Mesodermal cell (in vitro differentiated cells): ENCODE measurements around the gene WBP1L.
"Not testable (repeated sequence)": the region's sequence is repeated elsewhere in the genome, so short reads cannot be mapped to it uniquely, and the experiment has no call there.

Experiments
- H3K27ac ChIP-seq: 2 replicates; pipeline ENCODE4 v1.7.0; 2013; ENCODE audit warnings: mild to moderate bottlenecking, low read depth, low read length, moderate library complexity; ENCODE audit not compliant: severe bottlenecking
- H3K36me3 ChIP-seq: 2 replicates; pipeline ENCODE4 v1.7.1; 2013; ENCODE audit warnings: mild to moderate bottlenecking, low read length, moderate library complexity; ENCODE audit not compliant: control insufficient read depth, insufficient read depth
- H3K4me1 ChIP-seq: one replicate; pipeline ENCODE4 v1.7.1; 2013; ENCODE audit warnings: mild to moderate bottlenecking, low read length; ENCODE audit not compliant: insufficient read depth, control insufficient read depth, poor library complexity, severe bottlenecking
- H3K4me3 ChIP-seq: 2 replicates; pipeline ENCODE4 v1.7.0; 2013; ENCODE audit warnings: low read length, control low read depth, mild to moderate bottlenecking; ENCODE audit not compliant: insufficient read depth, poor library complexity, severe bottlenecking; ENCODE audit errors: extremely low read depth
- H3K9me3 ChIP-seq: 2 replicates; pipeline ENCODE4 v1.7.1; 2013; ENCODE audit warnings: mild to moderate bottlenecking, low read length, moderate library complexity; ENCODE audit not compliant: control insufficient read depth
- WGBS, 2 experiments: methylation state at CpG; one replicate each; pipeline ENCODE4 v1.1.5; 2013; ENCODE audit warnings: missing lambda C conversion rate in 2 of 2; ENCODE audit not compliant: insufficient coverage in 2 of 2; 5-methylcytosine and 5-hydroxymethylcytosine counted together

The WBP1L gene

DNA sequence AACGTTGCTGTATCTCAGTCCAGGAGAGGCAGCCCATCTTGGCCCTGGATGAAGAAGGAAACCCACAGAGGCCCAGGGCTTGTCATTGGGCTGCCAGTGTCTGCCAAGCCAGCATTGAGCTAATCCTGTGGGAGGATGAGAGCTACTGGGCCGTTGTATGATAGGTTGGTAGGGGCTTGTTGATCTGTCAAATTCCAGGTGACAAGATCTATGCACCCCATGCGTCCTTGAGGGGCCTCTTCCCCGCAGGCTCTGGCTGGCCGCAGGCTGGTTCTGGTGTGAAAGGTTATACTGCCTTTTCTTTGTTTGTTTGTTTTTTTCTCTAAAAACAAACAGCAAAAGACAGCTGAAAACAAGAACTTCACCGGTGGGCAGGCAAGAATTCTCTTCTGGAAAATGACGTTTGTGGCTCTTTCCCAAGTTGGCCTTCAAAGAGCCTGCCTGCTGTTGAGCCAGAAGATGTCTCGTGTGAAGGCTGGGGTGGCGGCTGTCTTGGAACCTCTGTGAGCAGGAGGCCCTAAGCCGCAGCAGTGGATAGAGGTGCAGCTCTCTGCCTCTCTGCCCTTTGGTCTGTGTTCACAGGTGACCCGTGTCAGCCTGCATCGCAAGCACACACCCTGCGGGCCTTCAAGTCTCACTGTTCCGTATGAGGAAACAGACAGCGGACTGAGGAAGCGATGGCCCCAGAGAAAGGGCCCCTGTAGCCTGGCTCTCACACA lies 70.1 kb downstream of the WBP1L start:
- H3K27ac ChIP-seq = no peak overlapping the region
- peaks cover 30% of the 10 kb centered on the region for H3K4me1 ChIP-seq
- H3K36me3 ChIP-seq = peaks cover 55% of the 10 kb centered on the region
- H3K4me3 ChIP-seq = no peak overlapping the region
- 80 to 92% methylated on average over 8 to 11 of the region's 16 CpGs for WGBS, 2 experiments
- no peaks in the 10 kb centered on the region for H3K9me3 ChIP-seq

DNA sequence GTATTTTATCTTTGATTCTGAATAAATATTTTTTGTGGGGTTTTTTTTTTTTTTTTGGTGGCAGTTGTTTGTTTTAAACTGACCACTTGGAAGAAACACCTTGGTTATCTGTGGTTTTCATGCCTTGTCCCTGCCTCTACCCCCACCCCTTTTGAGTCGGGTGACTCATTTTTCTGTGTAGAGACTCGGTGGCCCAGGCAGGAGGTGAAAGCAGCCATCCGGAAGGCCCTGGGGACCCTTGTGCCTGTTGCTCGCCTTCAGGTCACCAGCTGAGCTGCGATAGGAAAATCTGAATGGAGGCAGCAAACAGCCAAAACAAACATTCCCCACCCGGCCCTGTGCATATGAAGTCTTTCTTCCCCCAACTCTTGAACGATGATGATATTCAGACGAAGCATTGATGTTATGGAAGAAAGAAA lies 70.7 kb downstream of the WBP1L start:
- H3K4me1 ChIP-seq = peaks cover 30% of the 10 kb centered on the region
- no peaks in the 10 kb centered on the region for H3K9me3 ChIP-seq
- peaks cover 54% of the 10 kb centered on the region for H3K36me3 ChIP-seq
- WGBS, 2 experiments = 57 to 61% methylated on average over 2 to 3 of the region's 8 CpGs
- H3K4me3 ChIP-seq = no peak overlapping the region
- H3K27ac ChIP-seq = peak overlapping the region; percentile 23

DNA sequence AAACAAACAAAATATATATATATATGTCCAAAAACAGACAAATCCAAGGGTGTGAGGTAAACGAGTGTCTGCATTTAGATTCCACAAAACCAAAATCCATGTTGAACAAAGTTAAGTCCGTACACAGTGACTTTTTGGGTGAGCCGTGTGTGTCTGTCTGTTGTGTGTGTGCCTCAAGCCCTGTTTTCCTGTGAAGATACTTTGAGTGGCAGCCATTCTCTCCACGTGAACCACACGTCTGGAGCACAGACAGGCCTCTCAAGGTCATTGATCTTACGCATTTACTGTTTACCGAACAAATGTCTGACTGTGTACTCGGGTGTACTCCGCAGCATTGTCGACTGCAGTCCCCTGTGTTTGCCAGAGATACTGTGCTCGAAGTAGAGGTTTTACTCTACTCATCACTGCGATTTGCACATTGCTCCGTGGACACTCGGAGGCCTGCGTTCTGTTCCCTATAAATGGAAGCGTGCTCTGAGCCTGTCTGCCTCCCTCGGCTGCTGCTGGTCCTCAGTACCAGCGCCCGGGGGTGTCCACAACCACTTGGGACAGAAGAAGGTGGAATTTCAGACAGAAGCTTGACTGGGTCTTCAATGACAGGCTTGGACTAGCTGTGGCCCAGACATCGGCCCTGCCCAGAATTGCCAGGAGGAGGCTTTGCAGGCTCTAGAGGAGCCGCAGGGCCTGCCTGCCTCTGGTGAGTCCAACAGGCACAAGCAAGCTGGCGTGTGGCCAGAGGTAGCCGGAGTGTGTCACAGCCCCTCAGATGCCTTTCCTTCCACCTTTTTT lies 71.3 kb downstream of the WBP1L start:
- peak overlapping the region; percentile 23 for H3K27ac ChIP-seq
- 94 to 95% methylated on average over 20 to 21 of the region's 23 CpGs for WGBS, 2 experiments
- peaks cover 30% of the 10 kb centered on the region for H3K4me1 ChIP-seq
- H3K4me3 ChIP-seq = no peak overlapping the region
- H3K9me3 ChIP-seq = no peaks in the 10 kb centered on the region
- H3K36me3 ChIP-seq = peaks cover 48% of the 10 kb centered on the region

DNA sequence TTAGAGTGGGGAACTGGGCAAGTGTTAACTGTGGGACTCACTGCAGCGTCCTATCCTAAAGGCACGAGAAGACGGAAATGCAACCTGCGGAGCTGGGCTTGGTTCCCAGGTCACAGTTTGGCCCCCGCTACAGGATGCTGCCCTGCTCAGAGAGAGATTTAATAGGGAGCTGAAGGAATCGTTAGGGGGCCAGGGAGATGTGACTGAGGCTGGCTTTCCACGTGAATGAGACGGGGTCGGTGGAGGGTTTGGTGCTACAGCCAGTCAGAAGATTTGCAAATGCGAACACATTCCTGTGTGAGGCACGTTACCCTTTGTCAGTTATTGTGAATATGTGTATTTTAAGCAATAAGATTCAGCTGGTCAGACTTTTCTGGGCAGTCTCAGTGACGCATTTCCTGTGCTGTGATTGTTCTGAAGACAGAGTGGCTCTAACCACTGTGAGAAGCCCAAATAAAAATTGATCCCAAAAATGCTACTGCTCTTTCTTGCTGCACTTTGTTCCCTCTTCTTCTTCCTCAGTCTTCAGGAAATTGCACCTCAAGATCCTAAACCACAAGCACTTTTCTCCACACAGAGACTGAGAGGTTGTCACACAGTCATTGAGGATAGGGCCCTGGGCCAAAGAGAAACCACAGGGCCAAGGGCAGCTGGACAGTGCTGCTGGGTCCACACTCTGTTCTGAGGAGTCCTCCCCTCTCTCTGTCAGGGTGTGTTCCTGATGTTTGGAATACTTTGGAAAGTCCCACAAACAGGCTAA lies 72.2 kb downstream of the WBP1L start:
- H3K27ac ChIP-seq = peak overlapping the region; percentile 57

DNA sequence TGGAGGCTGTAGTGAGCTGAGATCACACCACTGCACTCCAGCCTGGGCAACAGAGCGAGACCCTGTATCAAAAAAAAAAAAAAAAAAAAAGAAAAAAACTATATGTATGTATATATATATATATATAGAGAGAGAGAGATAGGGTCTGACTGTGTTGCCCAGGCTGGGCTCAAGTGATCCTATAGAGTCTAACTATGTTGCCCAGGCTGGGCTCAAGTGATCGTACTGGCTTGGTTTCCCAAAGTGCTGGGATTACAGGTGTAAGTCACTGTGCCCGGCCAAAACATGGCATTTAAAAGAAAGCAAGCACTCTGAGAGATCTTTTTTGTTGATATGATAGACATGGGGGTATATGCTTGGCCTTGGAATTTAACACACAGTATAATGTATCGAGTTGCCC lies 73.4 kb downstream of the WBP1L start:
- 96 to 100% methylated on average over 1 to 3 of the region's 4 CpGs for WGBS, 2 experiments
- H3K4me3 ChIP-seq = no peak overlapping the region
- peaks cover 30% of the 10 kb centered on the region for H3K36me3 ChIP-seq
- H3K27ac ChIP-seq = no peak overlapping the region
- H3K4me1 ChIP-seq = peaks cover 30% of the 10 kb centered on the region
- no peaks in the 10 kb centered on the region for H3K9me3 ChIP-seq

More for the DNA sequence above, 72.2 kb downstream of the WBP1L start:
- WGBS, 2 experiments = 68 to 83% methylated on average over 11 to 12 of the region's 12 CpGs
- Histone ChIP-seq H3K4me3 (no peak overlapping the region), H3K4me1 (peaks cover 30% of the 10 kb centered on the region), H3K9me3 (no peaks in the 10 kb centered on the region), H3K36me3 (peaks cover 42% of the 10 kb centered on the region)

DNA sequence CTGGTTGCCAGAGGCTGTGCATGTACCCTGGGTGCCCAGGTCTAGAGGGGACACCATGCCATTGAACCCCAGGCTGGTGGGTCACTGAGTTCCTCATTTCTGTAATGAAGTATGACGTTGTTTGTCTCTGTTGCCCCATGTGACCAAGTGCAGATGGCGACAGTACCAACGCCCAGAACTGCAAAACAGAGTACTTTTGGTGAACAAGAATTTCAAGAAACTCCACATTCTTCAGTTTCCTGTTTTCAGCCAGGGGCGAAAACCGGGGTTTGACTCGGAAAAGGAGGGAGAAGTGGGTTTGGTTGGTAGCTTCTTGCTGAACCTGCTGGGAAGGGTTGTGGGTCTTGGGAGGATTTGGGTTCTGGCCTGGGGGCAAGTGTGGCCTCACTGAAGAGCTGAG lies 75.3 kb downstream of the WBP1L start:
- WGBS, 2 experiments = 88 to 100% methylated on average over 3 to 5 of the region's 6 CpGs
- H3K4me1 ChIP-seq = peaks cover 24% of the 10 kb centered on the region
- H3K9me3 ChIP-seq = no peaks in the 10 kb centered on the region
- H3K4me3 ChIP-seq = no peak overlapping the region
- peaks cover 12% of the 10 kb centered on the region for H3K36me3 ChIP-seq
- no peak overlapping the region for H3K27ac ChIP-seq

DNA sequence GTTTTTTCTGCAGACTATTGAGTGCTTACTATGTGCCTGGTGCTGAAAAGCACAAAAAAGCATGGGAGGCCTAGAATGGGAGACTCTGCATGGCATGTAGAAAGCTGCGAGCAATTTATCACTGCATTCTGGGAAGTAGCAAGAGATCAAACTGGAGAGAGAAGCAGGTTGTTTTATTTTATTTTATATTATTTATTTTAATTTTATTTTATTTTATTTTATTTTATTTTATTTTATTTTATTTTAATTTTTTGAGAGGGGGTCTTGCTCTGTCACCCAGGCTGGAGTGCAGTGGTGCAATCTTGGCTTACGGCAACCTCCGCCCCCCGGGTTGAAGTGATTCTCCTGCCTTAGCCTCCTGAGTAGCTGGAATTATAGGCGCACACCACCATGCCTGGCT lies 76.3 kb downstream of the WBP1L start:
- H3K4me1 ChIP-seq = peaks cover 14% of the 10 kb centered on the region
- H3K9me3 ChIP-seq, H3K4me3 ChIP-seq, H3K27ac ChIP-seq, H3K36me3 ChIP-seq: not testable (repeated sequence)
- 96 to 97% methylated on average over 4 to 5 of the region's 5 CpGs for WGBS, 2 experiments

DNA sequence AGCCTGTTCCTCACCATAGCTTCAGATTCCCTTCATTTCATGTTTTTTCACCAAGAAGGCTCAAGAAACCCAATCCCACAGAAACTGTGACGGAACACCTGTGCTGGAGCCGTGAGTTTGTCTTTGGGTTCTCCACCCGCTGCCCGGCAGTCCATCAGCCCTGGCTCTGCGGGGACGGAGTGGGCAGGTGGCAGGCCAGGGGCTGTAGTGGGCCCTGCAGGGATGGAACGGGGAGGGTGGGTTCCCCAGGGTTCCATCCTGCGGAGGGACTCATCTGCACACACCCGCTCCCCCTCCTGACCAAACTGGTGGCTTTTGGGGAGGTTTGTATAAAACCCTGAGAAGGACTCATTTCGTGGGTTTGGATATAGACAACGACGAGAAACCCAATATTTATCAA lies 78.5 kb downstream of the WBP1L start:
- Histone ChIP-seq H3K27ac (no peak overlapping the region), H3K9me3 (no peaks in the 10 kb centered on the region), H3K4me3 (no peak overlapping the region), H3K4me1 (no peaks in the 10 kb centered on the region), H3K36me3 (no peaks in the 10 kb centered on the region)
- WGBS, 2 experiments = 90 to 95% methylated on average over 4 to 9 of the region's 12 CpGs

DNA sequence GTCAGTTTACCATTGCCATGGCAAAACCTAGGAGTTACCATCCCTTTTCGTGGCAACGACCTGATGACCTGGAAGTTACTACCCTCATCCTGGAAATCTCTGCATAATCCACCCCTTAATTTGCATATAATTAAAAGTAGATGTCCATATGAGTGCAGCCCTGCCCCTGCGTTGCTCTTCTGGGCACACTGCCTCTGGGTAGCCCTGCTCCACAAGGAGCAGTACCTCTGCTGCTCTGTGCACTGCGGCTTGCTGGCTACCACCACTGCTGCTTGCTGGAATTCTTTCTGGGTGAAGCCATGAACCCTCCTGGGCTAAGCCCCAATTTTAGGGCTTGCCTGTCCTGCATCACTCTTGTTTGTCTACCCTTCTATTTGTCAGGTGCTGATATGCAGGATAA lies 80.9 kb downstream of the WBP1L start:
- H3K36me3 ChIP-seq = no peaks in the 10 kb centered on the region
- H3K4me3 ChIP-seq = no peak overlapping the region
- WGBS, 2 experiments = 76 to 90% methylated on average over 1 to 4 of the region's 4 CpGs
- no peaks in the 10 kb centered on the region for H3K9me3 ChIP-seq
- no peaks in the 10 kb centered on the region for H3K4me1 ChIP-seq
- no peak overlapping the region for H3K27ac ChIP-seq

DNA sequence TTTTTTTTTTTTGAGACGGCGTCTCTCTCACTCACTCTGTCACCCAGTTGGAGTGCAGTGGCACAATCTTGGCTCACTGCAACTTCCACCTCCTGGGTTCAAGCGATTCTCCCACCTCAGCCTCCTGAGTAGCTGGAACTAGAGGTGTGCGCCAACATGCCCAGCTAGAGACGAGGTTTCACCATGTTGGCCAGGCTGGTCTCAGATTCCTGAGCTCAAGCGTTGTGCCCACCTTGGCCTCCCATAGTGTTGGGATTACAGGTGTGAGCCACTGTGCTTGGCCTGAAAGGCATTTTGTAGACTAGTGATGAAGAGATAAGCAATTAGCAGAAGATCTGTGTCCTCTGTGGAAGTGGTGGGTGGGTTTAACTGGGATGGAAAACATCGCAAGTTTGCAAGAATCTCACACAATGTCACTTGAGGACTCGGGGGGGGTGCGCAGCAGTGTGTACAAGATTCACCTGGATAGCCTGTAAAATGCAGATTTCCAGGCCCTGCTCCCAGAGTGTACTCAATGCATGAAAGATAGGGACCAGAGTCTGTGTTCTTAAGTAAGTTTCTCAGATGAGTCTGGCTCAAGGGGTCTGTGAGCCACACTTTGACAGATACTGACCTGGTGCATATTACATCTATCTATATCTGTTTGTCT lies 82.5 kb downstream of the WBP1L start:
- H3K27ac ChIP-seq = no peak overlapping the region
- no peak overlapping the region for H3K4me3 ChIP-seq
- H3K4me1 ChIP-seq = no peaks in the 10 kb centered on the region
- 89 to 98% methylated on average over 6 to 7 of the region's 9 CpGs for WGBS, 2 experiments
- no peaks in the 10 kb centered on the region for H3K36me3 ChIP-seq
- H3K9me3 ChIP-seq = no peaks in the 10 kb centered on the region
